Germinal center (tissue), 1 donor: ENCODE results near the gene TLCD2.
"Not testable (repeated sequence)": the region's sequence is repeated elsewhere in the genome, so short reads cannot be mapped to it uniquely, and the experiment has no call there.

ENCODE experiments used
- DNase-seq: peaks from one replicate; pipeline ENCODE4 v3.0.0; 2012; ENCODE audit warnings: mixed read lengths, low spot score

The TLCD2 gene

DNA sequence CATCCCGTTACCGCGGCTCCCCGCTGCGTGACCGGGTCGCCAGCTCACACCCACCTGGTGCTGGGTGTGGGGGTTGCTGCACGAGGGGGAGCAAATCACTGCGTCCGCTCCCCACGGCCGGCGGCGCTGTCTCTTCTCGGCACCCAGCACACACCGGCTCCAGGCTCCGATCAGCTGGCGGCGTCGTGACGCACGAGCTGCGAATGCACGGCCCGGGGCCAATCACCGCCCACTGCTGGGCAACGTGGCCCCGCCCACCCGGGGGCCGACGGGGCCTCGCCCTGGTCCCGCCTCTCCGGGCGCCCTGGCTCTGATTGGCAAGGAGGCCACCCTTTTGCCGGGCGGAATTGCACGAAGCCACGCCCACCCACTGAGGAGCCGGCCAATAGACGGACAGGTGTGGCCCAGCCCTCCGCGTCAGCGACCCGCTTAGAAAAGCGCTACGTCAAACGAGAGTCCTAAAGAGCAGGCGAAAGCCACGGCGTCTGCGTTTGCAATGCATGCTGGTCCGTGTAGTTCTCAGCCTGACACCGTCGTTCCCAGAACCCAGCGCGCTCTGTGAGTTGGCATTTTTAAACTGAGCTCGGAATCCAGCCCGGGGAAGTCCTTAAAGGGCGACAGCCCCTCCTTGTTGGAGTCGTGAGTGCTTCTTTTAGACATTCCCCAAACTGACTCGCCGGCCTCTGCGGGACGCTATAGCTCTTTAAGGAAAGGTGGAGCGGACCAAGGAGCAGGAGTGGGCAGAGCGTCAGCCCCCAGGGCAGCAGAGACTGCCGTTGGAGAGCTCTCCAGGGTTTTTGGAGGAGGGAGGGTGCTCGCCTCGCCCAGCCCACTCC lies 6.1 kb upstream of the TLCD2 start:
- peak; percentile 100 for DNase-seq

DNA sequence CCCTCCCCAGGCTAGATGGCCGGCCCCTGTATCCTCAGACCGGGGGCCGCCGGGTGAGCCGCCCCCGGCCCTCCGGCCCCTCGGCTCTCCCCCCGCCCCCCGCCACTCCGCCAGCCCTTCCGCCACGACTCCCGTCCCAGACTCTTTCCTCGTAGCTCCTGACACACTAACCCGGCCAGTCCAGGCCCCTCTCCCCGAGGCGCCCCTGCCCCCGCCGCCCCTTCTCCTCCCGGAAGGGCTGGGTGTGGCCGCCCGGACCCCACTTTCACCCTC lies 5.6 kb upstream of the TLCD2 start:
- no peak for DNase-seq

DNA sequence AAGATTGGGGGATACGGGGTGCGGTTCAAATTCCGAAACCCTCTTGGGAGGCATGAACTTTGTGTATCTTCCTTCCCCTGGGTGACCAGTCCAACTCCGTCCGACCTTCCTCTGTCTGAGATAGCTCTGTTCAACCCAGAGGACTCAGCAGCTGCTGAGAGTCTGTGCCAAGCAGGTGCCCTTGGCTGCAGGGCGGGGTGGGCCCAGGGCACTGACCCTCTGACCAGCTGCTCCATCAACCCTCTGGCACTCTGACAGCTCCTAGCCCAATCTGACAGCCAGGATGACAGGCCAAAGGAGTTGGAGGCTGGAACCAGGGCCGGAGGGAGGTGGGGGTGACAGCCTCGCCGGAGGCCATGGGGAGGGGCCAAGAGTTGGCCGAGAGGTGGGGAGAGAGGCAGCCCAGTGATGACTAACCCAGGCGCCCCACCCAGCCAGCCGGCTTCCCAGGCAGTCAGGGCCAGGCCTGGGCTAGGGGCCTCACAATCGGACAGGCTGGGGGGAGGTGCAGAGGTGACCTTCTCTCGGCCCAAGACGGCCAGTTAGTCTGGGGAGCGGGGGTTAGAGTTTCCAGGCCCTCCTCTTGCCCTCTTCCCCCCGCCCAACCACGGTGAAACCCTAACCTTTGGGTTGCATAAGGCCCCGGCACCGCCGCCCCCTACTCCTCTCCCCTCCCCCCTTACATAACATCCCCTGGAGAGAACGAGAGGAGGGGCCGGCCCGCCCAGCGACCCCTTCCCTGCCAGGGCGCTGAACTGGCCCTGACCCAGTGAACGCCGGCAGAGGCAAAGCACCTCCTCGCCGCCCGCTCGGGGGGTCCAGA lies 5.0 kb upstream of the TLCD2 start:
- DNase-seq: no peak

- DNase-seq: no peak
These were observed 4.3 kb upstream of the TLCD2 start for GRCh38 chr17:1714427-1714979.

GRCh38 chr17:1713878-1714426 lies 3.8 kb upstream of the TLCD2 start:
- no peak for DNase-seq

DNA sequence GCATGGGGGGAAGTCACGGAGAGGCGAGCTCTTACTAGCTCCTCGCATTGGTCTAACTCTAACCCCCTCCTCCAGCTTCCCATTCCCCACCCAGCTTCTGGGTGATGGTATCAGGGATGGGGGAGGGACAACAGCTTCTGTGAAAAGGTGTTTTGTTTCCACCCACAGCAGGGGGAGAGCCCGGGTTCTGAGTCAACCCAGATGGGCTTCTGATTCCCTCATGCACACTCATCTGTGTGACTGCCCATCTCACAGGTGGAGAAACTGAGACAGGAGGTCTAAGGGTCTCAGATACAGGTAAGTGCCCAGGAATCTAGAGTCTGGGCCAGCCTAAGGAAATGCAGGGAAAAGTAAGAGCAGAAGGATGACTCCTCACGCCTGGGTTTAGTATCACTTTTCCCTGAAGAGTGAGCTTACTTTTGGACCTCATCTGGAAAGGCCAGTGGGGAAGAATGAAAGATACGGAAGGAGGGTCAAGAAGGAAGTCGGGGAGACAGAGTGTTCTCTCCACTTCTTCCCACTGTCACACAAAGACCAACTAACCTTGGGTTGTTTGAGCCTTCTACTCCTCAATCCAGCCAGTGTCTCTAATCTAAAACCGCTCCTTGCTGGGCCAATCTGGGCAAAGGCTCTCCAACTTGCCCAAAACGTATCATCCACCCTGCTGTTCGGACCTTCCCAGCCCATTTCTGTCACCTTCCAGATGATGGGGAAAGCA lies 3.1 kb upstream of the TLCD2 start:
- DNase-seq: no peak

GRCh38 chr17:1712271-1712670 lies 2.1 kb upstream of the TLCD2 start:
- DNase-seq: no peak

DNA sequence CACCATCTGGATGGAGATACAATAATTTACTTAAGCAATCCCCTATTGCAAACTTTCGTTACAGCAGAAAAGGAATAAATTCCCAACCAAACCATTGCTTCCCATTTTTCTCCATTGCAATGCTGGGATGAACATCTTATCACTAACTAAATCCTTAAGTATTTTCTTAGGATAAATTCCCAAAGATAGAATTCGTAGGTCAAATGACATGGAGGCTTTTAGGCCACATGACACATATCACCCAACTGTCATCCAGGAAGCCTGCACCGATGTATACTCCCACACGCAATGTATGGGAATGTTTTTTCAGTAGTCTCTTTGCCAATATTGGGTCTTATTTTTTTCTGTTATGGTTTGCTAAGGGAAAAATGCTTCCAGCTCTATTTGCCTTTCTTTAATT lies 1.6 kb upstream of the TLCD2 start:
- no peak for DNase-seq

- no peak for DNase-seq
These were observed 803 bp upstream of the TLCD2 start for GRCh38 chr17:1710807-1711553.

DNA sequence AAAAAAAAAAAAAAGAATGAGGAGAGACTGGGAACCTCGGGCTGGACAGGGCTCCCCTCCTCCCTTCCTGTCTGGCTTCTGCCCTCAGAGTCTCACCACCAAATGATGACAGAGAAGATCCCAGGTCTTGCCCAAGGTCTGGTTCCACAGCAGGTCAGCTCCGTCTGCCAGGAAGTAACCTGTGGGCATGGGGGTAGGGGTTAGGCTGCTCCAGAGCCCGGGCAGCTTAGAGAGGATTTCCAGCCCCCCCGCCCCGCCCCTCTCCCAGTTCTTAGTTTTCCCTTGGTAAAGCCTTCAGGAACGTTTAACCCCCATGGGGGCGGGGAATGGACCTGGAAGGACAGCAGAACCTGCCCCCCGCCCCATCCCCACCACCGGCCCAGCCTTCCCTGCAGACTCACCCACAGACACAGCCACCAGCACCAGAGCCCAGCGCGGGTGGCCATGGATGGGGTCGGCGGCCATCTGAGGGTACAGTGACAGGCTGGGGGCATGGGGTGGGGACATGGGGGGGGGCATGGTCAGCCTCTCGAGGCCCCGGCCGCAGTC lies 700 bp downstream of the TLCD2 start:
- no peak for DNase-seq

- DNase-seq: not testable (repeated sequence)
These were observed 1.3 kb downstream of the TLCD2 start for GRCh38 chr17:1708791-1709346.

GRCh38 chr17:1707107-1707506 lies 3.1 kb downstream of the TLCD2 start:
- no peak for DNase-seq

DNA sequence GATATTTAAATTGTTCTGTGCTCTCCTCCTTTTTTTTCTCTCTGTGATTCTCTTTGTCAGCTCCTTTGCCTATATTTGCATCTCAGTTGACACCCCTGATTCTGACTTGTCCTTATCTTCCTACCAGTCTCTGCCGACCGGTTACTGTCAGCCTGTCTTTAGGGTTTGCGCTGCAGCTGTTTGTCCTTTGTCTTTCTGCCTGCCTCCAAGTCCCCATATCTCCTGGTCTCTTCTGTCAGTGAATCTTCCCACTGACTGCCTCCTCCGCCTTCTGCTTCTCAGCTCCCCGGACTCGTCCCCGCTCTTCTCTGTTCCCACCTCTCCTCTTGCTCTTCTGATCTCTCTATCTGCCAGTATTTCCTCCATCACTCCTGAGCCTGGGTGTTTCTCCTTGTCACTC lies 5.2 kb downstream of the TLCD2 start:
- no peak for DNase-seq

- DNase-seq: no peak
These were observed 7.1 kb downstream of the TLCD2 start for GRCh38 chr17:1703063-1703462.

DNA sequence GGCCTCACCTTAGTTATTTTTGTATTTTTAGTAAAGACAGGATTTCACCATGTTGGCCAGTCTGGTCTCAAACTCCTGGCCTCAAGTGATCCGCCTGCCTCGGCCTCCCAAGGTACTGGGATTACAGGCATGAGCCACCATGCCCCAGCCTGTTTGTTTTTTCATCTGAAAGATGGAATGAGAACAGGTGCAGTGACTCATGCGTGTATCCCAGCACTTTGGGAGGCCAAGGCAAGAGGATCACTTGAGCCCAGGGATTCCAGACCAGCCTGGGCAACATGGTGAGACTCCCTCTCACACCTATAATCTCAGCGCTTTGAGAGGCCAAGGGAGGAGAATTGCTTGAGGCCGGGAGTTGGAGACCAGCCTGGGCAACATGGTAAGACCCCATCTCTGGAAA lies 10.3 kb downstream of the TLCD2 start:
- not testable (repeated sequence) for DNase-seq

DNA sequence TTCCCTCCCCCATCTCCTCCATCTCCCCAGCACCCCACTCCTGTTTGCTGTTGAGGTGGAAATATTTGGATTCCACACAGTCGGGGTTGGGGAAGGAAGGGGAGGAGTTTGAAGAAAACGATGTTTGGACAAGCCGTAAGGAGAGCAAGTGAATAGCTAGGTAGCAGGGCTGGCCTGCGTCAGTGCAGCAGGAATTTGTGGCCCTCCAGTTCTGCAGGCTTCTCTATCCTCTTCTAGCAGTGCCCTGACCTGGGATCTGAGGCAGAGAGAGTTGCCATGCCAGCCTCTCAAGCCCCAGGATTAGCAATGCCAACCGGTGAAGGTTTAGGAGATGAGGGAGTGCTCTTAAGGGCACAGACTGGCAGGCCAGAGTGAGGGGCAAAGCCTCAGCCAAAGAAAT lies 12.5 kb downstream of the TLCD2 start:
- no peak for DNase-seq

- no peak for DNase-seq
These were observed 14.8 kb downstream of the TLCD2 start for GRCh38 chr17:1695365-1695764.

DNA sequence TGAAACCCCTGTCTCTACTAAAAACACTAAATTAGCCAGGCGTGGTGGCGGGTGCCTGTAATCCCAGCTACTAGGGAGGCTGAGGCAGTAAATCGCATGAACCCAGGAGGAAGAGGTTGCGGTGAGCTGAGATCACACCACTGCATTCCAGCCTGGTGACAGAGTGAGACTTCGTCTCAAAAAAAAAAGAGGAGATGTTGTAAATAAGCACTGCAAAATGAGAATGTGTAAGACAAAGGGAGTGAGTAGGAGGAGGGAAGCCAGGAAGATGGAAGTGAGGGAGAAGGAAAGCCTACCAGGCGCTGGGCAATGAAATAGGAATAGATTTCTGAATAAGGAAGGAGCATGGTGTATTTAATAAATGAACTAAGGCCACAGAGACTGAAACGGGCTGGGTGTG lies 16.8 kb downstream of the TLCD2 start:
- DNase-seq: no peak

DNA sequence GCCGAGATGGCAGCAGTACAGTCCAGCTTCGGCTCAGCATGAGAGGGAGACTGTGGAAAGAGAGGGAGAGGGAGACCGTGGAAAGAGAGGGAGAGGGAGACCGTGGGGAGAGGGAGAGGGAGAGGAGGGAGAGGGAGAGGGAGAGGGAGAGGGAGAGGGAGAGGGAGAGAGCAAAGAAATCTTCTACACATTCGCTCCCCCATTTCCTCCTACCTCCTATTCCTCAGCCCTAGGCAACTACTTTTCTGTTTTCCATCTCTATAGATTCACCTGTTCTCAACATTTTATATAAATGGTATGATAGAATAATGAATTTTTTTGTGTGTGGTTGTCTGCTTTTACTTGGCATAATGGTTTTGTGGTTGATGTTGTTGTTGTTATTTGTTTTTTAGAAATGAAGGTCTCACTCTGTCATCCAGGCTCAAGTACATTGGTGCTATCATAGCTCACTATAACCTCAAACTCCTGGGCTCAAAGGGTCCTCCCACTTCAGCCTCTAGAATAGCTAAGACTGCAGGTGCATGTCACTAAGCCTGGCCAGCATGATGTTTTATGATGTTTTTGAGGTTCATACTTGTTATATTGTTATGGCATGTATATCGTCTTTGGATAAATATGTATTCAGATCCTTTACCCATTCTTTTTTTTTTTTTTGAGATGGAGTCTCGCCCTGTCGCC lies 19.5 kb downstream of the TLCD2 start:
- no peak for DNase-seq

GRCh38 chr17:1688405-1688804 lies 21.8 kb downstream of the TLCD2 start:
- not testable (repeated sequence) for DNase-seq
